Measurements from ENCODE around the gene ARSJ.
A peak's percentile ranks its signal among the peaks of the same experiment; 100 is the strongest.
"Not testable (repeated sequence)": the region's sequence is repeated elsewhere in the genome, so short reads cannot be mapped to it uniquely, and the experiment has no call there.

Gene ARSJ

DNA sequence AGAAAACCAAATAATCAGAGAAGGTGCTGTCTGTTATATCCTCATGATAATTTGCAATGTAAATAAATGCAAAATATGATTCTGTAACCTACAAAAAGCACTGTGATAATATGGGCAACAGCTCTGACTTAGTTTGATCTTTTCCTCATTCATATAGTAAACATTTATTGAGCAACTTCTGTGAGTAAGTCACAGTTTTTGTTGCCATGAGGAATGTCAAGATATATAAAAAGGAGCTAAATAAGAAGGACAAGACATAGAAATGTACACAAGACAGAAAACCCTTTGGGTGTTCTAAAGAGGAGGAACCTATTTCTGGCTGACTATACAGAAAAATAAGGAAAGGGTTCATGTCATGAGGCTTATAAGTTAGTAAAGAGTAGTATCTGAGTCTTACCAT lies 44.3 kb downstream of the ARSJ start:
- no peaks in the 10 kb centered on the region for H3K36me3 ChIP-seq (ENCODE audit: control insufficient read depth, insufficient read depth, low read length)
- no peak for DNase-seq (ENCODE audit: extremely low read depth, insufficient read length)
- TF ChIP-seq, protein P1, sequence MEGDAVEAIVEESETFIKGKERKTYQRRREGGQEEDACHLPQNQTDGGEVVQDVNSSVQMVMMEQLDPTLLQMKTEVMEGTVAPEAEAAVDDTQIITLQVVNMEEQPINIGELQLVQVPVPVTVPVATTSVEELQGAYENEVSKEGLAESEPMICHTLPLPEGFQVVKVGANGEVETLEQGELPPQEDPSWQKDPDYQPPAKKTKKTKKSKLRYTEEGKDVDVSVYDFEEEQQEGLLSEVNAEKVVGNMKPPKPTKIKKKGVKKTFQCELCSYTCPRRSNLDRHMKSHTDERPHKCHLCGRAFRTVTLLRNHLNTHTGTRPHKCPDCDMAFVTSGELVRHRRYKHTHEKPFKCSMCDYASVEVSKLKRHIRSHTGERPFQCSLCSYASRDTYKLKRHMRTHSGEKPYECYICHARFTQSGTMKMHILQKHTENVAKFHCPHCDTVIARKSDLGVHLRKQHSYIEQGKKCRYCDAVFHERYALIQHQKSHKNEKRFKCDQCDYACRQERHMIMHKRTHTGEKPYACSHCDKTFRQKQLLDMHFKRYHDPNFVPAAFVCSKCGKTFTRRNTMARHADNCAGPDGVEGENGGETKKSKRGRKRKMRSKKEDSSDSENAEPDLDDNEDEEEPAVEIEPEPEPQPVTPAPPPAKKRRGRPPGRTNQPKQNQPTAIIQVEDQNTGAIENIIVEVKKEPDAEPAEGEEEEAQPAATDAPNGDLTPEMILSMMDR (IDR thresholded peaks at IDR 0.05; ENCODE audit: insufficient read depth, low read length, poor library complexity, severe bottlenecking) = no peak
- no peaks in the 10 kb centered on the region for H3K27me3 ChIP-seq (replicated peaks; ENCODE audit: control insufficient read depth, insufficient read depth, low read length)
- H3K4me3 ChIP-seq (replicated peaks; ENCODE audit: low read depth, low read length) = no peak overlapping the region

DNA sequence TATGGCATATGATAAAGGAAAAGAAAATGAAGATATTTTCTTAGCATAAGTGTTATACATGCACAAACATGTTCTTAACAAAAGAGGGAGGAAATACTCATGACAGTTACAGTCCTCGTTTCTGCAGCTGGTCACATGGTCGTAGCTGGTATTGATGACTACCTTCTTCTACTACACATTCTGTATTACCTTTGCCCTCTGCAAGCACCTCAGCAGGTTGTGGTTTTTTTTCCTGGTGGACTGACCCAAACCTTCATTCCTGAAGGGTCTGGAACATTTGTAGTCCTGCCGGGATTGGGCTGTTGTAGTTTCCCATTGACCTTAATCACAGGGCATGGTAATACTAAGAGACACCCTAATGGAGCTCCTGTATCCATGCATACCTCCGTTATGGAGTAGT lies 54.7 kb downstream of the ARSJ start:
- not testable (repeated sequence) for DNase-seq (ENCODE audit: extremely low read depth, insufficient read length)

DNA sequence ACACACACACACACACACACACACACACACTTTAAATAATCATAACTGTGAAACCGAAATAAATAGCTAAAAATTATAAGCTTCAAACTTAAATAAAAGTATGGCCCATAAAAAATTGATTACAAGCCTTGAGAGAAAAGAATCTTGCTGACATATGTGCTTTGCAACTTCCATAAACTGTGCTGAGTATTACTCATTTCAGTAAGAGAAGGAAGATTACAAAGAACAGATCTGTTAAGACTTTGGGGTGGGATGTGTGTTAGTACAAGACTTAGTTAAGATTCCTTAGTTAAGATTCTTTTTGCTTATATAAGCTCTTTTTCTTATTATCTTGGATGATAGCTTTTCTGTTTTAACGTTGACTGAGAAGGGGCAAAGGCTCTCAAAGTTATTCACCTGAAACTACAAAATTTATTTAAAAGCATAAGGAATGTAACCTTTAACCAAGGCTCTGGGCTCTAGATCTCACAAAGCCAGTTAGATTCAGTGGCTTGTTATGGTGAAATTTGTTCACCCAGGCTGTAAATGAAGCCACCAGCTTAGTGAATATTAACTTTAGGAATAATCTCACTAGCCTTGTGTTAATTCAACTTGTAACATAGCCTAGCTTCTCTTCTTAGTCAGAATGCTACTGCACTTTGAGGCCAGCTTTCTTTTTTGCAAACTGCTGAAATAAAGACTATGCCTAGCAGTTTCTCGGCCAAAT lies 58.2 kb downstream of the ARSJ start:
- no peak for DNase-seq (ENCODE audit: extremely low read depth, insufficient read length)
- H3K36me3 ChIP-seq (ENCODE audit: control insufficient read depth, insufficient read depth, low read length) = no peaks in the 10 kb centered on the region
- no peaks in the 10 kb centered on the region for H3K27me3 ChIP-seq (replicated peaks; ENCODE audit: control insufficient read depth, insufficient read depth, low read length)
- H3K4me3 ChIP-seq (replicated peaks; ENCODE audit: low read depth, low read length) = no peak overlapping the region
- TF ChIP-seq, protein P1 (IDR thresholded peaks at IDR 0.05; ENCODE audit: insufficient read depth, low read length, poor library complexity, severe bottlenecking) = no peak

More for the DNA sequence above, 54.7 kb downstream of the ARSJ start:
- not testable (repeated sequence) for H3K27me3 ChIP-seq (replicated peaks; ENCODE audit: control insufficient read depth, insufficient read depth, low read length); H3K4me3 ChIP-seq (replicated peaks; ENCODE audit: low read depth, low read length); H3K36me3 ChIP-seq (ENCODE audit: control insufficient read depth, insufficient read depth, low read length)

GRCh38 chr4:113919611-113920010 lies 59.8 kb downstream of the ARSJ start:
- Histone ChIP-seq H3K4me3 (replicated peaks; ENCODE audit: low read depth, low read length) (no peak overlapping the region), H3K36me3 (ENCODE audit: control insufficient read depth, insufficient read depth, low read length) (no peaks in the 10 kb centered on the region), H3K27me3 (replicated peaks; ENCODE audit: control insufficient read depth, insufficient read depth, low read length) (no peaks in the 10 kb centered on the region)
- no peak for DNase-seq (ENCODE audit: extremely low read depth, insufficient read length)
- TF ChIP-seq, protein P1 (IDR thresholded peaks at IDR 0.05; ENCODE audit: insufficient read depth, low read length, poor library complexity, severe bottlenecking) = no peak

DNA sequence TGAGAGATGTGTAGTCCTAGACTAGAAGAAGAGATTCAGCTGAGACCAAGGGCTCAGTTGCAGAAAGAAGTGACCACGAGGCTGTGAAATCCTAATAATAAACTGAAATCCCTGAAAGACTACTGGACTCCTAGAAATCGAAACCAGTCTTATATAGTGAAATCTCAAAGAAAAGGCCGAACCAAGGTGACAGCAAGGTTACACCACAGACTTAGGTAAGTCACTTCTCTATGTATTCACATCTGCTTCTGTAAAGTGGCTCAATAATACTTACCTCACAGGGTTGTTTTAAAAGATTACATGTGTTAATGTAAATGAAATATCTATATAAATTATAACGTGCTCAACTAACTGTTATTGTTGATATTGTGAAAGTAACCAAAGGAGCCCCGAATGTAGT lies 60.3 kb downstream of the ARSJ start:
- DNase-seq (ENCODE audit: extremely low read depth, insufficient read length) = no peak
- H3K36me3 ChIP-seq (ENCODE audit: control insufficient read depth, insufficient read depth, low read length) = no peaks in the 10 kb centered on the region
- TF ChIP-seq, protein P1 (IDR thresholded peaks at IDR 0.05; ENCODE audit: insufficient read depth, low read length, poor library complexity, severe bottlenecking) = no peak
- no peak overlapping the region for H3K4me3 ChIP-seq (replicated peaks; ENCODE audit: low read depth, low read length)
- no peaks in the 10 kb centered on the region for H3K27me3 ChIP-seq (replicated peaks; ENCODE audit: control insufficient read depth, insufficient read depth, low read length)

DNA sequence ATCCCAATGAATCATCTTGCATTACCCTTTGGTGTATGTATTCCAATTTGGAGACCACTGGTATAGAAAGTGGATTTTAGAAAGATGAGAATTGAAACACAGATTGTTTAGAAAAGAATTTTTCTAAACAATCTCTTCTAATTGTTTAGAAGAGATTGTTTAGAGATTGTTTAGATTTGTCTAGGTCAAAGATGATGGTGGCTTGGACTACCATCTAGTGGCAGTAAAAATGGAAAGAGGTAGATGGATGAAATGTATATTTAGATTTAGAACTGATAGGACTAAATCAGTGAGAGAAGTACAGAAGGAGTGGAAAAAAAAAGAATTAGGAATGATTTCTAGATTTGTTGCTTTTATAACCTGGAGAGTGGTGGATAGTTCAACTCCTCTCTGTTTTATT lies 70.6 kb downstream of the ARSJ start:
- no peak for DNase-seq (ENCODE audit: extremely low read depth, insufficient read length)
- TF ChIP-seq, protein P1 (IDR thresholded peaks at IDR 0.05; ENCODE audit: insufficient read depth, low read length, poor library complexity, severe bottlenecking) = peak; percentile 15
- no peak overlapping the region for H3K4me3 ChIP-seq (replicated peaks; ENCODE audit: low read depth, low read length)

More for the DNA sequence above, 70.6 kb downstream of the ARSJ start:
- Histone ChIP-seq H3K27me3 (replicated peaks; ENCODE audit: control insufficient read depth, insufficient read depth, low read length) (no peaks in the 10 kb centered on the region), H3K36me3 (ENCODE audit: control insufficient read depth, insufficient read depth, low read length) (no peaks in the 10 kb centered on the region)
